RWPE1 (cell line): Measurements from ENCODE around the gene TANC1.

ENCODE experiments used
- CTCF ChIA-PET: fragments of 350-600 bp; sonication (Branson Sonifier 250); formaldehyde crosslinking; extraction: SDS; loops from one replicate; lab custom pipeline; 2021; lab: Yijun Ruan, JAX
- POLR2A ChIA-PET: fragments of 400-600 bp; formaldehyde crosslinking; extraction: SDS; loops from one replicate; lab custom pipeline; 2020; ENCODE audit warnings: antibody characterized with exemption; ENCODE audit not compliant: low non-redundant PET; lab: Yijun Ruan, JAX
- DNase-seq: peaks from one replicate; pipeline ENCODE4 v3.0.0; 2012; ENCODE audit warnings: low spot score
- H3K27ac ChIP-seq: fragments of 450-650 bp; 2 replicates; pipeline ENCODE4 v1.5.1; 2017
- CTCF ChIP-seq: fragments of 450-650 bp; conservative IDR thresholded peaks from 2 replicates; pipeline ENCODE4 v1.5.1; 2017; ENCODE audit warnings: low read depth, mild to moderate bottlenecking

Gene TANC1

GRCh38 chr2:159147690-159148089 is 179.2 kb downstream of the TANC1 start:
- no peak for TF ChIP-seq CTCF
- ChIA-PET CTCF (interaction anchor here (0.6 kb wide), 2 partner anchors 112 to 1979 kb away, joined by 3 read pairs; no protein-coding TSS in a partner anchor), POLR2A (interaction anchor here (0.9 kb wide), 1 partner anchor 138 kb away, joined by 3 read pairs; no protein-coding TSS in a partner anchor)
- no peak for DNase-seq
- H3K27ac ChIP-seq: peak overlapping the region; percentile 92

GRCh38 chr2:159148901-159149300 is 180.5 kb downstream of the TANC1 start:
- H3K27ac ChIP-seq: no peak overlapping the region
- POLR2A ChIA-PET: no interaction called here
- CTCF ChIA-PET: interaction anchor here (0.7 to 0.9 kb wide), 2 partner anchors 10 to 16 kb away, joined by 3 to 4 read pairs; no protein-coding TSS in a partner anchor

GRCh38 chr2:159149747-159150146 is 181.3 kb downstream of the TANC1 start:
- H3K27ac ChIP-seq: no peak overlapping the region
- ChIA-PET POLR2A (no interaction called here), CTCF (no interaction called here)
- no peak for TF ChIP-seq CTCF
- DNase-seq: no peak

More at GRCh38 chr2:159148901-159149300, 180.5 kb downstream of the TANC1 start:
- DNase-seq: no peak
- no peak for TF ChIP-seq CTCF

GRCh38 chr2:159150280-159150746 is 181.9 kb downstream of the TANC1 start:
- TF ChIP-seq CTCF: no peak
- DNase-seq: no peak
- POLR2A ChIA-PET: no interaction called here
- H3K27ac ChIP-seq: no peak overlapping the region
- CTCF ChIA-PET: no interaction called here

- no peak overlapping the region for H3K27ac ChIP-seq
- no peak for DNase-seq
- CTCF ChIA-PET: interaction anchor here (0.7 kb wide), 1 partner anchor 51 kb away, joined by 3 read pairs; no protein-coding TSS in a partner anchor
- no peak for TF ChIP-seq CTCF
- POLR2A ChIA-PET: interaction anchor here (0.7 kb wide), 1 partner anchor 35 kb away, joined by 6 read pairs; no protein-coding TSS in a partner anchor
These were observed 183.0 kb downstream of the TANC1 start for GRCh38 chr2:159151198-159152127.

GRCh38 chr2:159152128-159152778 is 183.8 kb downstream of the TANC1 start:
- DNase-seq: no peak
- POLR2A ChIA-PET: interaction anchor here (0.7 kb wide), 1 partner anchor 36 kb away, joined by 6 read pairs; no protein-coding TSS in a partner anchor
- no peak overlapping the region for H3K27ac ChIP-seq
- CTCF ChIA-PET: interaction anchor here (0.7 kb wide), 1 partner anchor 52 kb away, joined by 3 read pairs; no protein-coding TSS in a partner anchor
- no peak for TF ChIP-seq CTCF
